Esophagus squamous epithelium (tissue), 5 donors: ENCODE data around the gene TRIP12. TPM values are rescaled to one million over a fixed set of nuclear protein-coding genes. Genes with fewer than 3 reads are reported as not detected.
A peak's percentile ranks its signal among the peaks of the same experiment; 100 is the strongest.

ENCODE experiments used
- DNase-seq: peaks from one replicate; lab custom pipeline; 2025; lab: John Stamatoyannopoulos, UW
- H3K27ac ChIP-seq, 4 donors: fragments of 200-600 bp; sonication (generic); one replicate each; pipeline ENCODE4 v1.5.1; 2016 to 2019; ENCODE audit warnings: mild to moderate bottlenecking in 1 of 4
- H3K27me3 ChIP-seq, 4 donors: fragments of 200-600 bp; sonication (generic); 1 replicate in 3 of 4; 2 replicates in 1 of 4; pipeline versions ENCODE4 v1.5.1 to v1.6.0; 2017 to 2021; ENCODE audit warnings: antibody characterized with exemption in 1 of 4
- H3K36me3 ChIP-seq, 3 donors: fragments of 200-600 bp; sonication (generic); one replicate each; pipeline ENCODE4 v1.5.1; 2016 to 2019
- H3K4me1 ChIP-seq, 3 donors: fragments of 200-600 bp; sonication (generic); one replicate each; pipeline ENCODE4 v1.5.1; 2017 to 2019
- H3K4me3 ChIP-seq, 4 donors: fragments of 200-600 bp; sonication (generic); 1 replicate in 3 of 4; 2 replicates in 1 of 4; pipeline ENCODE4 v1.5.1; 2016 to 2019; ENCODE audit warnings: mild to moderate bottlenecking in 2 of 4, moderate library complexity in 1 of 4
- H3K9me3 ChIP-seq, 3 donors: fragments of 200-600 bp; sonication (generic); one replicate each; pipeline ENCODE4 v1.5.1; 2016 to 2019
- CTCF ChIP-seq, 6 experiments: fragments of 450-650 bp in 4 of 6; fragments of 200-600 bp in 2 of 6; sonication (generic) in 2 of 6; IDR thresholded peaks; one replicate each; pipeline ENCODE4 v1.5.1; 2016 to 2019; ENCODE audit warnings: antibody characterized with exemption in 6 of 6, mild to moderate bottlenecking in 4 of 6, moderate library complexity in 4 of 6
- POLR2A ChIP-seq, 4 donors: fragments of 450-650 bp; IDR thresholded peaks; one replicate each; pipeline ENCODE4 v1.6.1; 2017; ENCODE audit warnings: antibody characterized with exemption in 4 of 4, mild to moderate bottlenecking in 4 of 4, moderate library complexity in 3 of 4
- WGBS, 2 donors: methylation state at CpG; one replicate each; pipeline ENCODE4 v1.1.5; 2018; 5-methylcytosine and 5-hydroxymethylcytosine counted together
- intact Hi-C: fragments of 100-400 bp; cut with DNase I; formaldehyde crosslinking; loops from one replicate; pipeline ENCODE4 v1.15.0; 2022
- small RNA-seq, 4 donors: library from RNA; depleted of rRNA; stranded (forward); fragments of <200 nt; gene quantifications; one replicate each; pipeline ENCODE3, GENCODE V24; 2016
- total RNA-seq, 4 donors: library from RNA; depleted of rRNA; stranded (reverse); fragments of >200 nt; gene quantifications; one replicate each; pipeline ENCODE4 v1.1.0, GENCODE V29; 2016
- donor health status: DM: yes; HTN: yes; CAD: no.

TRIP12 gene
- total RNA-seq, 4 donors from 2014 or later = 84.8 to 174 (median 125) TPM

- Histone ChIP-seq H3K27ac (no peak within 1 kb of the TSS), H3K9me3 (no peaks in the 10 kb centered on the region), H3K4me3 (peak within 1 kb of the TSS; percentile 21 to 65 (median 36)), H3K27me3 (peaks cover 7 to 97% (median 15%) of the 10 kb centered on the region in 4 donors), H3K4me1 (peaks cover 15 to 27% (median 18%) of the 10 kb centered on the region in 3 donors), H3K36me3 (no peaks in the 10 kb centered on the region)
- DNase-seq = no peak
- intact Hi-C loops = no loop called here
- 1% methylated on average over 18 of the region's 84 CpGs; no CpG with 5 or more reads in 1 of the 2 donors for WGBS, 2 donors
- TF ChIP-seq CTCF (IDR thresholded peaks at IDR 0.05) = no peak
- TF ChIP-seq POLR2A (IDR thresholded peaks at IDR 0.05) = no peak
These were observed 207.6 kb downstream of the TRIP12 start, which contains the start of gene DNER for GRCh38 chr2:229714080-229714735. DNER (minus strand) TSS chr2:229714555; CDS start chr2:229714423, 132 bp downstream.

Small RNA genes within 50 kb of the gene (small RNA-seq; reads per million reads assigned to genes)
- gene RNU6-613P (0 reads per million in 4 donors), gene RNU6-964P (0 reads per million in 4 donors)

Other genes with a start within 250 kb of the TRIP12 start
- gene DNER, start 207.5 kb downstream of the TRIP12 start, total RNA-seq = 1 to 10 TPM in 2 of 4 donors, under 1 TPM in 2; 0.27 to 2.5 (median 0.91) TPM
- gene FBXO36, start 494 bp upstream of the TRIP12 start, total RNA-seq = 1 to 10 TPM in 3 of 4 donors, under 1 TPM in 1; 0.79 to 2.7 (median 1.3) TPM
- gene SLC16A14, start 146.9 kb upstream of the TRIP12 start, total RNA-seq = 1 to 10 TPM; 1.9 to 7.5 (median 4.9) TPM